Fibroblast of pulmonary artery (primary cell): Measurements from ENCODE around the gene PAX7.
"Not testable (repeated sequence)": the region's sequence is repeated elsewhere in the genome, so short reads cannot be mapped to it uniquely, and the experiment has no call there.

ENCODE experiments used
- DNase-seq: peaks from one replicate; pipeline ENCODE4 v3.0.0-alpha.2; 2010; ENCODE audit warnings: low read depth
- H3K4me3 ChIP-seq: replicated peaks from 2 replicates; pipeline ENCODE4 v1.5.1; 2011; ENCODE audit warnings: low read depth, mild to moderate bottlenecking, control low read depth, low read length, moderate library complexity
- CTCF ChIP-seq: IDR thresholded peaks from 2 replicates; pipeline ENCODE4 v1.5.1; 2011; ENCODE audit warnings: mild to moderate bottlenecking, control low read depth, low read length, inconsistent platforms; ENCODE audit errors: missing control alignments

The PAX7 gene

GRCh38 chr1:18630511-18631495 lies at the start of gene PAX7:
Gene PAX7 (plus strand): TSS chr1:18630846. CDS start chr1:18631604, 758 bp downstream.
- no peak for DNase-seq
- TF ChIP-seq CTCF, result no peak

GRCh38 chr1:18581420-18581880 lies 49.2 kb upstream of the PAX7 start:
- TF ChIP-seq CTCF, result peak; percentile 54
- peak; percentile 7 for DNase-seq
- no peak overlapping the region for H3K4me3 ChIP-seq

More at GRCh38 chr1:18630511-18631495, at the start of gene PAX7:
- H3K4me3 ChIP-seq, result no peak within 1 kb of the TSS

GRCh38 chr1:18582890-18583289 lies 47.8 kb upstream of the PAX7 start:
- DNase-seq, result no peak
- no peak for TF ChIP-seq CTCF

DNA sequence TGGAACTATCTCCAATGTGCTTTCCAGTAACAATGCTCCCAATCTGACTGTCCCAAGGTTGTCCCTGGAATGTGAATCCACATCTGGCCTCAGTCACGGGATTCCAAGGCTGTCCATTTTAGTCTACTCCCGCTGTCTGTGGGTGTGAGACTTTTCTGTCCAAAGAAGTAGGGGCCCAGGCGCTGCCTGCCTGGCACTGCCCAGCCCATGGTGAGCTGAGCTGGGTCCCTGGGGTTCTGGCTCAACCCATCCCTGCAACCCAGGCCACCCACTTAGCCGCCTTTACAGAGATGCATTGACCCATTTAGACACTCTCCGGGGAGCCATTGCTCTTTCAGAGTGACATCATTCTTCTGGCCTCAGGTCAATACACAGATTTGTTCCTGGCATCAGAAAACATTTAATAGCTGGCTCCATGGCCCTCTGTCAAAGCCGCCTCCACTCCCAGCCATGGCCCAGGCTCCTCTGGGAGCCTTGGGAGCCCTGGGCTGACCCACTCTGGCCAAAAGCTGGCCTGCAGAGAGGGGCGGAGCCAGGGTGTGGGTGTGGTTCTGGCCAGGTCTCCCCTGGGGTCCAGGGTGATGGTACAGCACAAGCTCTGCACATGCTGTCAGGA lies 47.2 kb upstream of the PAX7 start:
- no peak for DNase-seq
- TF ChIP-seq CTCF, result no peak
- H3K4me3 ChIP-seq, result no peak overlapping the region

More at GRCh38 chr1:18582890-18583289, 47.8 kb upstream of the PAX7 start:
- H3K4me3 ChIP-seq, result no peak overlapping the region

DNA sequence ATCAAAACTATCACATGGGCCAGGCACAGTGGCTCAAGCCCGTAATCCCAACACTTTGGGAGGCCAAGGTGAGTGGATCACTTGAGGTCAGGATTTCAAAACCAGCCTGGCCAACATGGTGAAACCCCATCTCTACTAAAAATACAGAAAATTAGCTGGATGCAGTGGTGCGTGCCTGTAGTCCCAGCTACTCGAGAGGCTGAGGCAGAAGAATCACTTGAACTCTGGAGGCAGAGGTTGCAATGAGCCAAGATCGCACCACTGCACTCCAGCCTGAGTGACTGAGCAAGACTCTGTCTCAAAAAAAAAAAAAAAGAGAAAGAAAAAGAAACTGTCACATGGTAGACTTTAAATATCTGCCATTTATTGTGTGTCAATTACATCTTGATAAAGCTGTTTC lies 44.6 kb upstream of the PAX7 start:
- DNase-seq, H3K4me3 ChIP-seq: not testable (repeated sequence)

DNA sequence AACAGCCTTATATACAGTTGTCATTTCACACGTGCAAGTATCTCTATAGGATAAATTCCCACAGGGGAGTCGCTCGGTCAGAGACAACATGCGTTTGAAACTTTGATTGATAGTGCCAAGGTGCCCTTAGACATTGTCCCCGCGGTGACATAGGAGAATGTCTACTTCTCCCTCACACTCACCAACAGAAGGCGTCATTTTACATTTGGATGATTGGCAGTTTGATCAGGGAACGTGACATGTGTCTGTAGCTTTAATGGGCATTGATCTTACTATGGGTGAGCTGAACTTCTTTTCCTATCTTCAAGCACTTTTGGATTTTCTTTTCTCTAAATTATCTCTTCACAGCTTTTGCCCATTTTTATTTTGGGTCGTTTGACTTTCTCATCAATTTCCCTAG lies 42.6 kb upstream of the PAX7 start:
- TF ChIP-seq CTCF, result no peak
- no peak for DNase-seq
- no peak overlapping the region for H3K4me3 ChIP-seq

DNA sequence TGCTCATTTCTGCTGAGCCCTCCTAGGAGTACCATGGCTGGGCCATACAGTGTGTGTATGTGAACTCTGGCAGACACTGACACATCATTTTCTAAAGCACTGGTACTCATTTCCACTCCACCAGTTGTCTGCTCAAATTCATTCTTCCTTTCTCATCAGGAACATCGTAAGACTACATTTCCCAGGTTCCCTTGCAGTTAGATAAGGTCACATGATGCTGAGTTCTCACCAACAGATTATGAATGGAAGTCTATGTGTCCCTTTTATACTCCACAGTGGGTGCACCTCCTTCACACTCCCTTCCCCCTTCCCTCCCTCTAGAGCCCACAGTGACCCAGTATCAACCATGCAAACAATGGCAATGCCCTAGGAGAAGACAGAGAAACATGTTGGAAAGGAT lies 38.3 kb upstream of the PAX7 start:
- H3K4me3 ChIP-seq, result no peak overlapping the region
- no peak for DNase-seq
- no peak for TF ChIP-seq CTCF
